Neural progenitor cell (in vitro differentiated cells): ENCODE results near the gene OARD1. TPM values are rescaled to one million over a fixed set of nuclear protein-coding genes. Genes with fewer than 3 reads are reported as not detected.

ENCODE experiments used
- DNase-seq: peaks from one replicate; pipeline ENCODE4 v3.0.0-alpha.2; 2016; ENCODE audit warnings: low spot score
- H2AFZ ChIP-seq: fragments of 200-600 bp; sonication (generic); replicated peaks from 2 replicates; pipeline ENCODE4 v1.6.1; 2016; ENCODE audit warnings: antibody characterized with exemption
- H3F3A ChIP-seq: fragments of 200-600 bp; sonication (generic); 2 replicates; pipeline ENCODE4 v1.6.1; 2016; ENCODE audit warnings: antibody characterized with exemption, low read depth
- H3K27ac ChIP-seq: fragments of 200-600 bp; sonication (generic); 2 replicates; pipeline ENCODE4 v1.5.1; 2016; ENCODE audit warnings: mild to moderate bottlenecking
- H3K27me3 ChIP-seq: fragments of 200-600 bp; sonication (generic); 2 replicates; pipeline ENCODE4 v1.6.1; 2016; ENCODE audit warnings: mild to moderate bottlenecking, moderate library complexity
- H3K36me3 ChIP-seq: fragments of 200-600 bp; sonication (generic); 2 replicates; pipeline ENCODE4 v1.5.1; 2016
- H3K4me1 ChIP-seq: fragments of 200-600 bp; sonication (generic); 2 replicates; pipeline ENCODE4 v1.6.1; 2016; ENCODE audit warnings: mixed run types
- H3K4me2 ChIP-seq: fragments of 200-600 bp; sonication (generic); 2 replicates; pipeline ENCODE4 v1.6.1; 2016
- H3K4me3 ChIP-seq: fragments of 200-600 bp; sonication (generic); 2 replicates; pipeline ENCODE4 v1.5.1; 2016
- H3K79me2 ChIP-seq: fragments of 200-600 bp; sonication (generic); 2 replicates; pipeline ENCODE4 v1.6.1; 2016; ENCODE audit warnings: low read depth
- H3K9ac ChIP-seq: fragments of 200-600 bp; sonication (generic); 2 replicates; pipeline ENCODE4 v1.6.1; 2016
- H3K9me3 ChIP-seq: fragments of 200-600 bp; sonication (generic); 2 replicates; pipeline ENCODE4 v1.5.1; 2016; ENCODE audit warnings: low read depth
- H4K20me1 ChIP-seq: fragments of 200-600 bp; sonication (generic); 2 replicates; pipeline ENCODE4 v1.6.1; 2016; ENCODE audit warnings: low read depth
- H3K27ac Mint-ChIP-seq: 3 replicates; pipeline ENCODE4 v1.8.0; 2021; ENCODE audit warnings: mixed read lengths
- H3K27me3 Mint-ChIP-seq: 2 replicates; pipeline ENCODE4 v1.8.0; 2022; ENCODE audit warnings: low read depth, mild to moderate bottlenecking, inconsistent platforms, moderate library complexity, mixed read lengths; ENCODE audit not compliant: insufficient read depth
- H3K36me3 Mint-ChIP-seq: 3 replicates; pipeline ENCODE4 v1.8.0; 2021; ENCODE audit warnings: mixed read lengths
- H3K4me1 Mint-ChIP-seq: 3 replicates; pipeline ENCODE4 v1.8.0; 2021; ENCODE audit warnings: mixed read lengths
- H3K4me3 Mint-ChIP-seq: 3 replicates; pipeline ENCODE4 v1.8.0; 2021; ENCODE audit warnings: mild to moderate bottlenecking, moderate library complexity, mixed read lengths
- H3K9me3 Mint-ChIP-seq: 3 replicates; pipeline ENCODE4 v1.8.0; 2020; ENCODE audit warnings: mixed read lengths
- EZH2 ChIP-seq: fragments of 200-600 bp; sonication (generic); IDR thresholded peaks from 2 replicates; pipeline ENCODE4 v1.6.1; 2017; ENCODE audit warnings: antibody characterized with exemption, mild to moderate bottlenecking, moderate library complexity
- EZH2phosphoT487 ChIP-seq: fragments of 200-600 bp; sonication (generic); IDR thresholded peaks from 2 replicates; pipeline ENCODE4 v1.6.1; 2017; ENCODE audit warnings: antibody characterized with exemption
- total RNA-seq: library from RNA; depleted of rRNA; stranded (reverse); fragments of >200 nt; gene quantifications from 2 replicates; pipeline ENCODE4 v1.2.3, GENCODE V29; 2015; ENCODE audit warnings: low replicate concordance
- TF ChIP-seq, protein P1 (sequence below): fragments of 200-600 bp; sonication (generic); IDR thresholded peaks from 2 replicates; pipeline ENCODE4 v1.5.1; 2017; ENCODE audit warnings: antibody characterized with exemption, mild to moderate bottlenecking

The OARD1 gene
- total RNA-seq, 1 donor from 2014 or later = 67.9 TPM

DNA sequence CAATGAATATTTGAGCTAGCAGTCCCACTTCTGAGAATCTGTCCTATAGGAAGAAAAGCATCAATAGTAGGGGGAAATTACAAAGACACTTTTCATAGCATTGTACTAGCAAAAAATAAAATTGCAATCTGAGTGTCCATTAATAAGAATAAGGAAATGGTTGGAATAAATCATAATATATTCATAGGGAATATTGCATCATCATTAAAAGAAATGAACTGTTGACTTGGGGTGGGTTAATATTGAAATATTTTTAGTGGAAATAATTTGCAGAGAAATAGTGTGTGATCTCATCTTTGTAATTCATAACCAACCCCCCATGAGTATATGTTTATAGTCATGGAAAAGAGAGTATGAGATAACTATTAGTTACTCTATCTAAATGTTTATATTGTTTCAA lies 13.0 kb upstream of the OARD1 start:
- Histone ChIP-seq H3K9ac (no peak overlapping the region), H3K27ac (no peak overlapping the region), H3K9me3 (no peaks in the 10 kb centered on the region), H3K4me2 (no peak overlapping the region), H2AFZ (no peak overlapping the region), H3K27me3 (no peaks in the 10 kb centered on the region), H3K4me3 (no peak overlapping the region), H3K79me2 (peaks cover 77% of the 10 kb centered on the region), H3K36me3 (peaks cover 30% of the 10 kb centered on the region), H3F3A (no peaks in the 10 kb centered on the region), H3K4me1 (no peaks in the 10 kb centered on the region), H4K20me1 (peaks cover 49% of the 10 kb centered on the region)
- Mint-ChIP-seq H3K27ac (no peak overlapping the region), H3K4me1 (no peaks in the 10 kb centered on the region), H3K36me3 (peaks cover 34% of the 10 kb centered on the region), H3K9me3 (no peaks in the 10 kb centered on the region), H3K4me3 (no peak overlapping the region), H3K27me3 (peaks cover 2% of the 10 kb centered on the region)
- no peak for DNase-seq
- TF ChIP-seq, protein P1, sequence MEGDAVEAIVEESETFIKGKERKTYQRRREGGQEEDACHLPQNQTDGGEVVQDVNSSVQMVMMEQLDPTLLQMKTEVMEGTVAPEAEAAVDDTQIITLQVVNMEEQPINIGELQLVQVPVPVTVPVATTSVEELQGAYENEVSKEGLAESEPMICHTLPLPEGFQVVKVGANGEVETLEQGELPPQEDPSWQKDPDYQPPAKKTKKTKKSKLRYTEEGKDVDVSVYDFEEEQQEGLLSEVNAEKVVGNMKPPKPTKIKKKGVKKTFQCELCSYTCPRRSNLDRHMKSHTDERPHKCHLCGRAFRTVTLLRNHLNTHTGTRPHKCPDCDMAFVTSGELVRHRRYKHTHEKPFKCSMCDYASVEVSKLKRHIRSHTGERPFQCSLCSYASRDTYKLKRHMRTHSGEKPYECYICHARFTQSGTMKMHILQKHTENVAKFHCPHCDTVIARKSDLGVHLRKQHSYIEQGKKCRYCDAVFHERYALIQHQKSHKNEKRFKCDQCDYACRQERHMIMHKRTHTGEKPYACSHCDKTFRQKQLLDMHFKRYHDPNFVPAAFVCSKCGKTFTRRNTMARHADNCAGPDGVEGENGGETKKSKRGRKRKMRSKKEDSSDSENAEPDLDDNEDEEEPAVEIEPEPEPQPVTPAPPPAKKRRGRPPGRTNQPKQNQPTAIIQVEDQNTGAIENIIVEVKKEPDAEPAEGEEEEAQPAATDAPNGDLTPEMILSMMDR = no peak
- no peak for TF ChIP-seq EZH2
- no peak for TF ChIP-seq EZH2phosphoT487

- Mint-ChIP-seq H3K27ac (no peak overlapping the region), H3K36me3 (peaks cover 29% of the 10 kb centered on the region)
- H3K36me3 ChIP-seq = peaks cover 33% of the 10 kb centered on the region
Observed at GRCh38 chr6:41083072-41083471, 10.9 kb upstream of the OARD1 start.

DNA sequence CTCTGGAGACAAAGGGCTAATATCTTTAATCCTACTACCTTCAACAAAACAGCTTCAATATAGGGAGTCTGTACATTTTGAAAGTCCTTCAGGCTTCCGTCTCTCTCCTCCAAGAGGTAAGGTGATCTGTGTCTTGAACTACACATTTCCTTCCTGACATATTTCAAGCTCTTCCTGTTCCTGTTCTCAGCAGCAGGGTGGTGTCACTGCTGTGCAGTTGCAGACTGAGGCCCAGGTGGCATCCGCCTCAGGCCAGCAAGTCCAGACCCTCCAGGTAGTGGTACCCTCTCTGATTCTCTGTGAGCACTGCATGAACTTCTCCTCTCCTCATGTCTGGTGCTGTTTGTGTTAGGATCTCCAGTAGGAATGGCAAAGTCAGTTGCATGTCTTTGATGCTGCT lies 8.5 kb upstream of the OARD1 start:
- H3F3A ChIP-seq = no peaks in the 10 kb centered on the region
- TF ChIP-seq, protein P1 = no peak
- no peak overlapping the region for H3K9ac ChIP-seq
- H3K27me3 Mint-ChIP-seq = no peaks in the 10 kb centered on the region
- H3K27ac ChIP-seq = no peak overlapping the region
- peaks cover 77% of the 10 kb centered on the region for H4K20me1 ChIP-seq
- H3K36me3 ChIP-seq = peaks cover 22% of the 10 kb centered on the region
- no peak overlapping the region for H3K4me3 Mint-ChIP-seq
- H3K79me2 ChIP-seq = peaks cover 99% of the 10 kb centered on the region
- H3K9me3 Mint-ChIP-seq = no peaks in the 10 kb centered on the region
- H2AFZ ChIP-seq = no peak overlapping the region
- DNase-seq = no peak
- H3K4me1 ChIP-seq = peaks cover 13% of the 10 kb centered on the region
- peaks cover 23% of the 10 kb centered on the region for H3K36me3 Mint-ChIP-seq
- peaks cover 2% of the 10 kb centered on the region for H3K4me1 Mint-ChIP-seq
- H3K27ac Mint-ChIP-seq = no peak overlapping the region
- H3K4me2 ChIP-seq = no peak overlapping the region
- H3K4me3 ChIP-seq = no peak overlapping the region
- no peaks in the 10 kb centered on the region for H3K27me3 ChIP-seq
- H3K9me3 ChIP-seq = no peaks in the 10 kb centered on the region

More at GRCh38 chr6:41083072-41083471, 10.9 kb upstream of the OARD1 start:
- H4K20me1 ChIP-seq = peaks cover 59% of the 10 kb centered on the region
- no peak overlapping the region for H3K4me2 ChIP-seq
- H3K27ac ChIP-seq = no peak overlapping the region
- Mint-ChIP-seq H3K4me1 (no peaks in the 10 kb centered on the region), H3K9me3 (no peaks in the 10 kb centered on the region), H3K4me3 (no peak overlapping the region), H3K27me3 (peaks cover 2% of the 10 kb centered on the region)
- no peaks in the 10 kb centered on the region for H3K27me3 ChIP-seq
- H3K4me1 ChIP-seq = no peaks in the 10 kb centered on the region
- DNase-seq = no peak
- H3K79me2 ChIP-seq = peaks cover 98% of the 10 kb centered on the region
- no peak for TF ChIP-seq EZH2
- TF ChIP-seq, protein P1 = no peak
- H3K4me3 ChIP-seq = no peak overlapping the region
- H2AFZ ChIP-seq = no peak overlapping the region
- H3F3A ChIP-seq = no peaks in the 10 kb centered on the region
- H3K9ac ChIP-seq = no peak overlapping the region
- H3K9me3 ChIP-seq = no peaks in the 10 kb centered on the region

- H3K36me3 Mint-ChIP-seq = peaks cover 16% of the 10 kb centered on the region
- no peaks in the 10 kb centered on the region for H3K27me3 Mint-ChIP-seq
- H3K27ac ChIP-seq = no peak overlapping the region
- H2AFZ ChIP-seq = no peak overlapping the region
- H3K79me2 ChIP-seq = peaks cover 100% of the 10 kb centered on the region
- no peak for DNase-seq
- TF ChIP-seq, protein P1 = no peak
- TF ChIP-seq EZH2phosphoT487 (no peak), EZH2 (no peak)
- H3K27me3 ChIP-seq = no peaks in the 10 kb centered on the region
- no peak overlapping the region for H3K4me2 ChIP-seq
- H3F3A ChIP-seq = peaks cover 4% of the 10 kb centered on the region
- peaks cover 6% of the 10 kb centered on the region for H3K36me3 ChIP-seq
- no peak overlapping the region for H3K4me3 Mint-ChIP-seq
- H3K9me3 ChIP-seq = no peaks in the 10 kb centered on the region
- no peaks in the 10 kb centered on the region for H3K9me3 Mint-ChIP-seq
- peaks cover 84% of the 10 kb centered on the region for H4K20me1 ChIP-seq
- H3K4me1 ChIP-seq = peaks cover 26% of the 10 kb centered on the region
- no peak overlapping the region for H3K4me3 ChIP-seq
- no peak overlapping the region for H3K9ac ChIP-seq
- H3K4me1 Mint-ChIP-seq = peaks cover 17% of the 10 kb centered on the region
- no peak overlapping the region for H3K27ac Mint-ChIP-seq
Observed at GRCh38 chr6:41079080-41079479, 6.9 kb upstream of the OARD1 start.
